Measurements from ENCODE around the gene OR5C1.

The OR5C1 gene

DNA sequence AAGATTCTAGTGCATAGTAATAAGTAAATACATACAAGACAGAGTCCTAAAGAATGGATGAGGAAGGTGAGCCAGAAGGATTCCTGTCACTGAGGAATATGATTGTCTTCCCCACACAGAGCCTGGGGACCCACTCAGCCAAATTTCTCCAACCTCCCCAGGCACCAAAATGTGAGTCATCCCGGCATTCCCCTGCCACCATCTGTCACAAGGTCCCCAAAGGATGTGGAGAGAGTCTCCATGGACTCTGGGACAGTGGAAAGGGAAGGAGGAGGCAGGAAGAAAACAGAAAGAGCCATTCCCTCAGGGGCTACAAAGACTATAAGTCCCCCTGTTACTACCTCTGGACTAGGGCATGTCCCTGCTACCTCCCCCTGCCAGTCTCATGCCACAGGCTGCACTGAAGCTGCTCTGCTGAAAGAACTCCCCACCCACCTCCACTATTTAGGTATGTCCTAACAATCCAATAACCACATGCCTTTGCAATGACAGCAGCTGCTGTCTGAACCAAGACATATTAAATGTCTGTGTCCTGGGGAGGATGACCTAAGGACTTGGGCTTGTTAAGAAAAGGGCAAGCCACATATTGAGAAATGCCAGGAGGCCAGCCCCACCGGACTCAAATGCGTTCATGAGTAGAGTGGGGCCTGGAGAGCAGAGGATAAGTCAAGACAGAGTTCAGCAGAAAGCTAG lies 10.7 kb upstream of the OR5C1 start:
- H3K27ac ChIP-seq: no peak overlapping the region
- H3K36me3 ChIP-seq: no peaks in the 10 kb centered on the region
- no peaks in the 10 kb centered on the region for H3K4me1 ChIP-seq (ENCODE audit: control insufficient read depth in 1 of 2, insufficient read depth in 1 of 2, low read depth in 1 of 2, low read length in 1 of 2)
- no peak overlapping the region for H3K4me3 ChIP-seq (ENCODE audit: low read depth in 1 of 2, low read length in 1 of 2)
- H3K9me3 ChIP-seq: no peaks in the 10 kb centered on the region
- no peak for TF ChIP-seq CTCF (IDR thresholded peaks at IDR 0.05)
- no peaks in the 10 kb centered on the region for H3K27me3 ChIP-seq

- Histone ChIP-seq H3K9me3 (no peaks in the 10 kb centered on the region), H3K4me3 (ENCODE audit: low read depth in 1 of 2, low read length in 1 of 2) (no peak overlapping the region), H3K4me1 (ENCODE audit: control insufficient read depth in 1 of 2, insufficient read depth in 1 of 2, low read depth in 1 of 2, low read length in 1 of 2) (no peaks in the 10 kb centered on the region), H3K27me3 (no peaks in the 10 kb centered on the region), H3K27ac (no peak overlapping the region), H3K36me3 (no peaks in the 10 kb centered on the region)
- no peak for TF ChIP-seq CTCF (IDR thresholded peaks at IDR 0.05)
Observed at GRCh38 chr9:122779181-122779580, 9.6 kb upstream of the OR5C1 start.

- TF ChIP-seq CTCF (IDR thresholded peaks at IDR 0.05): no peak
- Histone ChIP-seq H3K9me3 (no peaks in the 10 kb centered on the region), H3K27ac (no peak overlapping the region), H3K27me3 (no peaks in the 10 kb centered on the region), H3K4me3 (ENCODE audit: low read depth in 1 of 2, low read length in 1 of 2) (no peak overlapping the region), H3K36me3 (no peaks in the 10 kb centered on the region), H3K4me1 (ENCODE audit: control insufficient read depth in 1 of 2, insufficient read depth in 1 of 2, low read depth in 1 of 2, low read length in 1 of 2) (no peaks in the 10 kb centered on the region)
Observed at GRCh38 chr9:122780026-122780425, 8.7 kb upstream of the OR5C1 start.

DNA sequence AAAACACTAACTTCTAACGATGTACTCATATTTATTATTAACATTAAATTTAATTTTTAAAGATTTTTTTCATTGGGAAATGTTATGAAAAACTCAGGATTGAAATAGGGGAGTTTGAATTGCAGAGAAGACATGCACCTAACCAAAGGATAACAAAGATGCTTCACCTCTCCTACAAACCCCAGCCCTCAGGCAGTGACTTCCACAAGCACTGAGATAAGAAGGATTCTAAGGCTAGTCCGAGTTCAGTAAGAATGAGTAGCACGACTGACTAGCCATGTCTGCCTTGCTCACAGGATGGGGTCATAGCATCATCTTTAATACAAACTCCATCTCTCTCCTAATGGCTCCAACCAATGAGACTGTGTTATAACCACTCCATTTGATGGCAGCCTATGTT lies 7.1 kb upstream of the OR5C1 start:
- H3K4me3 ChIP-seq (ENCODE audit: low read depth in 1 of 2, low read length in 1 of 2): no peak overlapping the region
- H3K4me1 ChIP-seq (ENCODE audit: control insufficient read depth in 1 of 2, insufficient read depth in 1 of 2, low read depth in 1 of 2, low read length in 1 of 2): no peaks in the 10 kb centered on the region
- TF ChIP-seq CTCF (IDR thresholded peaks at IDR 0.05): no peak
- H3K27ac ChIP-seq: no peak overlapping the region
- no peaks in the 10 kb centered on the region for H3K27me3 ChIP-seq
- no peaks in the 10 kb centered on the region for H3K9me3 ChIP-seq
- no peaks in the 10 kb centered on the region for H3K36me3 ChIP-seq

- Histone ChIP-seq H3K9me3 (no peaks in the 10 kb centered on the region), H3K4me3 (ENCODE audit: low read depth in 1 of 2, low read length in 1 of 2) (no peak overlapping the region), H3K27ac (no peak overlapping the region), H3K27me3 (no peaks in the 10 kb centered on the region), H3K4me1 (ENCODE audit: control insufficient read depth in 1 of 2, insufficient read depth in 1 of 2, low read depth in 1 of 2, low read length in 1 of 2) (no peaks in the 10 kb centered on the region), H3K36me3 (no peaks in the 10 kb centered on the region)
- no peak for TF ChIP-seq CTCF (IDR thresholded peaks at IDR 0.05)
Observed at GRCh38 chr9:122785269-122785668, 3.5 kb upstream of the OR5C1 start.

All from neutrophil (primary cell).